Stimulated activated CD8-positive, alpha-beta memory T cell treated with anti-CD3 and anti-CD28 coated beads, Interleukin-15, amount 100 ng/mL, for 48 hours (primary cell): ENCODE results near the gene LRIG1.

ENCODE experiments used
- DNase-seq, 2 donors: peaks; one replicate each; pipeline ENCODE4 v3.0.0-alpha.2; 2020; ENCODE audit warnings: low read depth in 2 of 2

Gene LRIG1

DNA sequence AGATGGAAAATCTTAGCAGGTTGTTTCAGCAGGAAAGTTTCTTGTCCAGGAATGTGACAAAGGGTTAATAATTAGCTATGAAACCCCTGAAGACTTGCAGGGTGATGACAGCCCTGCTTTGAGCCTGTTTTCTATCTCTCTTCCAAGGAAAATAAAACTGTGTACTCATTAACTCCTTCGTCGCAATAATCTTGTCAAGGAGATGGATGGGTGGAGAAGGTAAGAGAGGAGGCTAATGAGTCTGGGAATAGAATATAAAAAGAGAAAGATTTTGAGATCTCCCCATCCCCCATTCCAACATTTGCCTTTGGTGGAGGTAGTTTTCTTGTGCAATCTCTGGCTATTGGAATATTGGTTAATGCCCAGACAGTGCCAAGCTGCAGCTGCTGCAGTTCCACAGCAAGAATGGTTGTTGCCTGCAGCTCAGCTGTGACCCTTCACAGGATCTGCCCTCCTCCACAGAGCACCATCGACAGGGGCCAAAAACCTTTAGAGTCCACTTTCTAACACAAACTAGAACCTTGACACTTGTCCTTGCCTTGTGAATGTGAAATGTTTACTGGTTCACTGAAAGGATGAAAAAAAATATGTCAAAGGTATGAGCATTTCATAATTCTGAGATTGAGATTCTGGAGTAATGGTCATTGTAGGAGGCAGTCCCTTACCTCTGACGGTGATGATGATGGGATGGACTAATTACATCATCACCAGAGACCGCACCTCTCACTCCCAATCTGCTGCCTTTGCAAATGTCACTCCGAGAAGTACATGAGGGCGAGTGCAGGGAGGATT is 4.2 kb upstream of the LRIG1 start:
- DNase-seq: no peak

DNA sequence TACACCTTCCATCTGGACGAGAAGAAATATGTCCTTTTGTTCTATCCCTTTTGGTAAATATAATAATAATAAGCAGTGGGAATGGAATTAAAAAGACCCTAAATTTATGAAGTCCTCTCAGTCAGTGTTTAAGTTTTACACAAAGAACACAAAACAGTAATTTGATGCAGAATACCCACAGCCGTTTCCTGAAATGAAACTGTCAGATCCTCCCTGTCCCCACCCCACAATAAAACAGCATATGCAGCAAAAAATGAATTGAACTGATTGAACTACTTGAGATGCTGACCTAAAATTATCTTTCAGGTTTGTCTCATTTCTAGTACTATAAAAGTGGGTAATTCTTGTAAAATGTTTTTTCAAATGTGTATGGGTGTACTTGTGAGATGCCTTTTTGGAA is 2.2 kb upstream of the LRIG1 start:
- no peak for DNase-seq

DNA sequence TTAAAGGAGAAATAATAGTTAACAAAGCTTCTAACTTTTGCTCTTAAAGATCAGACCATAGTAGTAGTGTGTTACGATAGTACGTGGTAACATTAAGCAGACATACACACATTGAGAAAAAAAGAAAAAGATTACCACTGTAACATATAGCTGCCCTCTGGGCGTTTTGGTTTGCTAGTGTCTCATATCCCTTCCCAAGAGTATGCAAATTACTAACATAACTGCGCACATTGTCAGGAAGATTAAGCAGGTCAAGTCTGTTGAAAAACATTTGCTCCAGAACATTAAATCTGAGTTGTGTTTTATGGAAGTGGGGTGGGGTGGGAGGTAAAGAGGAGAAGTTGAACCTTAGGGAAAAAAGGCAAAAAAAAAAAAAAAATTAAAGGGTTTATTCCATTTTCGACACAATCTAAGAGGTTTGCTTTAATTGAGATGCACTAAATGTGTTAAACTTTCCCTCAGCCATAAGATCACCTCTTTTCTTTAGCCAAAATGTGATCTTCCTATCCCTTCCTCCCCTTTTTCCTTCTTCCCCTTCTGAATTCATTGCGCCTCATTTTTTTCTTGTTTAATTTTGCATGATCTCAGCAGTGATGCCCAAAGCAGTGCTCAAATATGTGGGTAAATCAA is 1.5 kb upstream of the LRIG1 start:
- DNase-seq: no peak

DNA sequence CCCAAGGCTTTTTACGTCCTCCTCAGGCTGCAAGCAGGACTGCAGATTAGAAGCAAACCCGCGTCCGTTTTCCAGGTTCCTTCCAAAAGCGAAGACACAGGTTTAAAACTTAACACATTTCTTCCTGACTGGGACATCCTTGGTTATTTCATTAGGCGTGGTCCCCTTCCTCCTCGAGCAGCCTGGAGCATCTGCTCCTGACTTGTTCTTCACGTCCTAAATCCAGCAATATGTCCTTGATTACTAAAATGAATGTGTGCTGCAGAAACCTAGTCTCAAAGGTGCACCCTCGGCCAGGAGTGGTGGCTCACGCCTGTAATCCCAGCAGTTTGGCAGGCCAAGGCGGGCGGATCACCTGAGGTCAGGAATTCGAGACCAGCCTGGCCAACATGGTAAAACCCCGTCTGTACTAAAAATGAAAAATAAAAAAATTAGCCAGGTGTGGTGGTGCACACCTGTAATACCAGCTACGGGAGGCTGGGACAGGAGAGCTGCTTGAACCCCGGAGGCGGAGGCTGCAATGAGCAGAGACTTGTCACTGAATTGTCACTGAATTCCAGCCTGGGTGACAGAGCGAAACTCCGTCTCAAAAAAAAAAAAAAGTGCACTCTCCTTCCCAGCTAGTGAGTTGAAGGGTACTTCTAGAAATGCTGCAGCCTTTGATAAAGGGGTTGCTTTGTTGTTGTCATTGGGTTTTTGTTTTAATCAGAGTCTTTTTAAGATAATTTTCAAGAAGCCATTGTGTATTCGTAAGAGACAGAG is 842 bp upstream of the LRIG1 start:
- no peak for DNase-seq

DNA sequence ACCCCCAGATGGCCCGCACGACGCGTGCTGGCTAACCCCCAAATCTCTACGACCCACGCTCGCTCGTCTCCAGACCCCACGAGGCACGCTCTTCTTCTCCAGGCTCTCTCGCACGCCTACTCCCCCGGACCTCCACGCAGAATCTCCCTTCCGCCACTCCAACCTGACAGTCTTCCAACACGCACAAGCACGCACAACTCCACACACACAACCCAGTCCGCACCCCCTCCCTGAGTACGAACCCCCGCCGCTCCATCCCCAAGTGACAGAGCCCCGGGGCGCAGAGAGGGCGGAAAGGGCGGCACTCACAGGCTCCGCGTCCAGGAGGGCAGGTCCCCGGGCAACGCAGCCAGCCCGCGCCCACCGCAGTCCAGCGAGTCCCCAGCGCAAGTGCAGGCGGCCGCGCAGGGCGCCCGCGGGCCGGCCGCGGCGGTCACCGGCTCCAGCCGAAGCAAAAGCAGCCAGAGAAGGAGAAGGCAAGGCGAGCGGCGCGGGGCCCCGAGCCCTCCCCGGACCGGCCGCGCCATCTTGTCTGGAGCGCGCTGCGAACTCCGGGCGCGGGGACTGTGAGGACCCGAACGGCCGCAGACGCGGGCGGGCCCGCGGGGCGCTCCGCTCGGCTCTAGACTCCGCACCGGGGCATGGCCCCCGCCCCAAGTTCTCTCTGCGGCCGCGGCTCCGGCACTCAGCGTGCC is 794 bp downstream of the LRIG1 start:
- peak in 1 of 2 donors; percentile 12 for DNase-seq

DNA sequence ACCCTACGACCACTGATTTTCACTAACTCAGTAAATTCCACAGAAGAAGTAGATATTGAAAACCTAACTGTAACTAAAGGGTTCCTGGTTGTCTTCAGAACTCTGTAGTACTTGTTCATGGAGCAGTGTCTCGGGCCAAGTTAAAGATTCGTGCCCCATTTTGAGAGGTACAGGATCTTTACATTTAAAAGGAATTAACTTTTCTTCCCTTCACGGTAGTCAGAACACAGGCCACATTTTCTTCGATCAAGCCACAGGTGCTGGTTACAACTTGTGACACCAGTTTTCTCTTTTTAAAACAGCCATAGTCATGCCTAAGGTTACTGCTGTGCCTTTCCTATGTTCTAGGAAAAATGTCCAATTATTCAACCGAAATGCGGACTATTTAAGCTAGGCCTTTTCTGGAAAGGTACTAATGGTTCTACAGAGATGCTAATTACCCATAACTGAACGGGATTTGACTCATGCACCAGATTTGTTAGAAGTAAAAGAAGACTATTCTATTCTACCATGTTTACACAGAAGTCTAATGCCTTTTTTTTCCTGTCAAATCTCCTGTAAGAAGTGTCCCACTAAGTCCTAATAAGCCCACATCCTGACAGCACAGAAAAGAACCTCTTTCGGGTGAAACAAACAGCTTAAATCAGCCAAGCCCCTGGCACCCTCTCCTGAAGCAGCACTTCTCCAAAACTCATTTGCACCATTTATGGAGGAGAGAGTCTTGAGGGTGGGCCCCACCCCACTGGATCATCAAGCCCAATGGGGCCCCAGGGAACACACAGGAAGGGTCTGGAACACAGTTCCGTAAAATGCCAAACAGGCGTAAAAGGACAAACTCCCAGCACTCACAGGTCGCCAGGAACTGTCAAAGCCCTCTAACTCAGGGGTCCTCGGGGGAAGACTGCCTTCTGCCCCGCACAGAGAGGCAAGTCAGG is 1.9 kb downstream of the LRIG1 start:
- no peak for DNase-seq

DNA sequence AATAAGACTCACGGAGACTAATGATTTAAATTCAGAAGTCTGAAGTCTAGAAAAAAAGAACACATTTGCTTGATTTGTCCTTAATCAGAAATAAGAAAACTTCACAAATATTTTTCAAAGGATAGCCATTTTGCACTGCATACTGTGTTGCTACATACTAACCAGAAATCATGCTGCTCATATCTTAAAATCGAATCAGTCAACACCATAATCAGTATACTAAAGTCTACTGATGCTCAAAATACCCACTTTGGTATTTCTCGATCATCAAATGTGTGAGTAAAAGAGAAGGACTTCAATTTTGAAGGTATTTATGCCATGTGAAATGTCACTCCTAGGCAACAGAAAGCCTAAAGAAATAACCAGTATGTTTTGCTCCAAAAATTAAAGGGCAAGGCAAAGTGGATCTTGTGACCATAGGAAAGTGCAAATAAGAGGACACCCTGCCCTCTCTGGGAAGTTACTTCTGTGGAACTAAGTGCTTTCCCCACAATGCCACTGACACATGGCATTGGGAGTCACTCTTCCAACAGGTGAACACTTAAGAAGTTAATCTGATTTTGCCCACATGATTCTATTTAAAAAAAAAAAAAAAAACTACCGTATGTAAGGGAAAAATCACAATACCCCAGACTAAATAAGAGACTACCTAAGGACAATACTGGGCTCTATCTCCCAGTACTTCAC is 2.7 kb downstream of the LRIG1 start:
- no peak for DNase-seq

DNA sequence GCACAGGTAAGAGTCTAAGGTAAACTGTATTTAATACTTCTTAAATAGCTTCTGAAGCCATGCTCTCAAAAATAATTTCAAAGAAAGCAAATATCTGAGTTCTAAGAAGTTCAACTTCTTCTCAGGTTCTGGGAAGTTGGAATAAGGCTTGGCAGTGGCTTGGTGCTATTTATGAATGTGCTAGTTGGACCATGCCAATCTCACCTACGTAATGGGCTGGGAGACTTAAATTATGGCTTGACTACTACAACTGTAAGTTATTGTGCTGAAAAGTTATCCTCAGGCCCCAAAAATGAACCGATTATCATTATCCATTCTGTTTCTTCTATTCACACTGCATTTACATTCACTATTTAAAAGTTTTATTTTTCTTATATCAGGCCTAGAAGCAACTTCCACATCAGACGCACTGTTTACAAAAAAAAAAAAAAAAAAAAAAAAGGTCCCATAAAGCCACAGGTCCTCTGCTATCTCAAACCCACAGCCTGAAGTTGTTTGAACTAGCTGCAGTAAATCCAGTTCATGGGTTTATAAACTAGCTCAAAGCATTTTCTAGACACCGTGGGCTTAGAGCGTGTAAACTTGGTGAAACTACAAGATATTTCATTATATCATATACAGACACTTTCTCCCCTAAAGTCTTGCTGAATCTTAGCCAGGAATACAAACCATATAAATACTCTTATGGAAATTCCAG is 3.4 kb downstream of the LRIG1 start:
- no peak for DNase-seq

DNA sequence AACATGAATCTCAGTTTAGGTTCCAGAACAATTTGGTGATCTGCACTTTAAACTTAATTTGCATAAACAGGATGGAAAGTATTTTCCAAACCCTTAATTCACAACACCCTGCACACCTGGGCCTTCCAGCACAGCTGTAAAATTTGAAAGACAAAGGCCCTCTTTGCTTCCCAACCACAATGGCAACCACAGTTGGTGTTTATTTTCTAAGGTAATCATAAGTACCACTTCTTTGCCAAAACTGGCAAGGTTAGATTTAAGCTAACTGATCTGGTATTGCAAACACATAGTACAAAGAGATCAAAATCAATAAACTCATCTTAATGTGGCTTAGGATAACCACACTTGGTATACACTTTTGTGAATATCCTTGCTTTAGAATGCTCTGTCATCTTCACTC is 4.1 kb downstream of the LRIG1 start:
- DNase-seq: no peak

DNA sequence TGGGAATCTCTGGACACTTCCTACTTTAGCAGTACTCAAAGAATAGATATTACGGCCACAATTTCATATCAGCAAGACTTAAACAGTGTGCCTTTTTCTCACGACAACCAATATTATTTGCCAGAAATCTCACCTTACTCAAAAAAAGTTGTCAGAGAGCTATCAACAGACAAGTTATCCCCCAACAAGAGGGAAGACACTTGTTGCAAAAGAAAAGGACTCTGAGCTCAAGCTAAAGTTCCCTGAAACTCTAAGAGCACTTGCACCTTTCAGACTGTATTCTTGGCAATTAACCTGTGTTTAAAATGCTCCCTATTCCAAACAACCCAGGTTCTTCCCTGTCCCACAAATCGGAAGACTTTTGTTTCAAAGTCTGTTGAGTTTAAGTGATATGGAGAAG is 4.5 kb downstream of the LRIG1 start:
- DNase-seq: no peak

DNA sequence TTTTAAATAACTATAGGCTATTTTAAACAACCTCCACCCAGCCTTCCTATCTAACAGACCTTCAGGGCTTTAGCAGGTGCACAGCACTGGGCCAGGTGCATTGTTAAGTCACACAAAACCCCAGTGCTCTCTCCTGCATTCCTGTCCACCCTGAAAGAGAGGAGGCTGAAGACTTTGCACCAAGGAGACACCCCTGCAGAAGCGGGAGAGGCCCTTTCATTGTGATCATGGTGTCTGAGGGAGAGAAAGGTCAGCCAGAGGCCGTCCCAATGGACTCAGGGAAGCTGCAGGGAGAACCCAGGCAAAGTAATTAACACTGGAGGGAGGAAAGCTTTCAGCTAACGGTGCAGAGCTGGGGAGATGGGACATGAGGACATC is 5.2 kb downstream of the LRIG1 start:
- no peak for DNase-seq

DNA sequence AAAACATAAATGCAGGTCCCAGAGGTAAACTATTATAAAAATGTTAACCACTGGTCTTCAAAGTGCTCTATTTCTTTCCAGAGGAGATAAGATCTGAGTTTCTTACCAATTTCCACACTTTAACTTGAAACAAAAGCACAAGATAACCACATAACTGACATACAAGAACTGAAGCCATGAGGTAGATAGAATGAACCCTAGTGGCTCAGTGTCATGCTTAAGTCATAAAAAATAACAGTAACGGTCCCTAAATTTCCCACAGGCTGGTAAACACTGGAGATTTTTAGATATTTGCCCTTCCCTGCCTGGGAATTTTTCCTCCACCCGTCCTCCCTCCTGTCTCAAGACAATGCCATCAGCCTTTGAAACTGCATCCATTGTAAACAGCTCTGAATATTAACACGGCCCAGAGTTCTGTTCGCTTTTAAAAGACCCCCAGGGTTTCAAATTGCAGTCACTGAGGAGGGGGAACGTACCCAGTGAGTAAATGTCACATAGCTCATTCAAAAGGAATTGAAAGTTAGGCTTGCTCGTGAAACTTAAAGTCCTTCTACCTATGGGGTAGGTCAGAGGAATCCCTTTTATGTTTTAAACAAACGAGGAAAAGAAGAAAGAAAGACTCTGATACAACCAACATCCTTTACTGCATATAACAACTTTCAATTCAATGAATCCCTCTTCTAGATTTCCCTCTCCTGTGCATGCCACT is 5.7 kb downstream of the LRIG1 start:
- DNase-seq: no peak

DNA sequence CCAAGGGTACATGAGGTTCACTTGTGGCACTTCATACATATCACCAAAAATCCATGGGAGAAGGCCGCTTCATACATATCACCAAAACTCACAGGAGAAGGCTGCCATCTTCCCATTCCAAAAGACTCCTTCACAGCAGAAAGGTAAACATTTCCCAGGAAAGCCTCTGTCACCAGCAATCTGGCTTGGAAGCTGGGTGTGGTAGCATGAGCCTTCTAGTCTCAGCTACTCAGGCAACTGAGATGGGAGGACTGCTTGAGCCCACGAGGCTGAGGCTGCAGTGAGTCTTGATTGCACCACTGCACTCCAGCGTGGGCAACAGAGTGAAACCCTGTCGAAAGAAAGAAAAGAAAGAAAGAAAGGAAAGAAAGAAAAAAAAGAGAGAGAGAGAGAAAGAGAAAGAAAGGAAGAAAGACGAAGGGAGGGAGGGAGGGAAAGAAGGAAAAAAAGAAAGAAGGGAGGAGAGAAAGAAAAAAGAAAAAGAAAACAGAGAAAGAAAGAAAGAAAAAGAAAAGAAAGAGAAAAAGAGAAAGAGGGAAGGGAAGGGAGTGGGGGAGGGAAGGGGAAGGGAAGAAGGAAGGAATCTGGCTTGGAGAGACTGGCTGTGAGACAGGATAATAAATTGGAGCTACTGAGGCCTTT is 7.2 kb downstream of the LRIG1 start:
- no peak for DNase-seq

DNA sequence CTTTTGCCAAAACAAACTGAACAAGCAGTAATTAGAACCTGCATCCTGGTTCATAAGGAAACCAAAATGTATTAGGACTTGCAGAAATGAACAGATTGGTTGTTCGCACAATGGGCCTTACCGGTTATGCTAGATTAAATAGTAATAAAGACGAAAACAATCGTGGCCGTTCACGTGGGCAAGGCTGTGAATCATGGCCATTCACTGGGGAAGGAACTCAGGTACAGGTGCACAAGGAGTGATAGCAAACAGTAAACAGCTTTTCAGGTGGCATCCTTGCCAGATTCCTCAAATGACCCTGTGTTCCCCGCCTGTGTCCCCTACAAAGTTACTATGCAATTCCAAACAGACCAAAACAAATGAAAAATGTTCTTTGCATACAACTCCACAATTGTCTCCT is 8.2 kb downstream of the LRIG1 start:
- DNase-seq: no peak

DNA sequence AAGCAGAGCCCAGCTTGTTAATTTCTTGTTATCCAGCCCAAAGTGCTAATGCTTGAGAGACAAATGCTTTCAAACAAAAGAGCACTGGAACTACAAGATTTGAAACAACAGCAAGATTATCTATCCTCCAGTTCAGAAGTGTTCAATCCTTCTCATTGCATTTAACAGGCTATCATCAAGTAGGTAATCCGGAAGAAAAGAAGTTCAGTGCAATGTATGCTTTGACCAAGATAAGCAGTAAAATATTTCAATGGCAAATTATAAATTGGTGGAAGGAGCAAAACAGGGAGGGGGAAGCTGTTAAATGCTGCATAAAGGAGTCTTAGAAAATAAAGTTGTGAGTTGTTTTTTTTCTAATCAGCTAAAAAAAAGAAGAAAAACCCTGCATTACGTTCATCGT is 8.8 kb downstream of the LRIG1 start:
- DNase-seq: no peak

DNA sequence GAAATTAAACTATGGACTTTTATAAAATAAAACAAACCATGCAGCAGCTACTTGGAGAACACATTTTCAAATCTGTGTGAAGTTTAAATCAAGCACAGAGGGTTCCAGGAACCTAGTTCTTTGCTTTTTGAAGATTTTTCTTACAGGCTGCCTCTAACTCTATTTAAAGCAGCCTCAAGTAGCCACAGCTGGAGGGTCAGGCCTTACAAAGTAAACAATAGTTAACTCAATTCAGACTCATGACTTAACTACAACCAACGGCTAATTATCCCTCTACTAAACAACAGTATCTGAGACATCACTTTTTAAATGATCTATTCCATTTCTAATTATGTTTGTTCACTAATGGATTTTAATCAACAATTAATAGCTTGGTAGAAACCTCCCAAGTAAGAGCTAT is 9.8 kb downstream of the LRIG1 start:
- no peak for DNase-seq

DNA sequence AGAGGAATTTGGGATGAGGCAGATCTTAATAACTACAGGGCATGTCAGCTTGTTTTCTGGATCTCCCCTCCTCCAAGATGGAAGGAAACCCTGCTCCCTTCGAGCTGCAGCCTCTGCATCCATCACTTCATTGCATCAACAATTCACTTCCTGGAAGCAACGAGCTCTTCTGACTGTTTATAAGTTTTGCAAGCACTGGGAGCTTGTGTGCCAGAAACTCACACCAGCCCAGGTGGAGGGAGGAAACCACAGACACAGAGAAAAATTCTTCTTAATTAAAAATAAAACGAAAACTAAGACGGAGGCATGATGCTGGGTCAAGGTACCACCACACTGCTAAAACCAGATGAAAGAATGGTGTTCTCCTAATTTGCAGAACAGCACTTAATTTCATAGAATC is 10.6 kb downstream of the LRIG1 start:
- no peak for DNase-seq

DNA sequence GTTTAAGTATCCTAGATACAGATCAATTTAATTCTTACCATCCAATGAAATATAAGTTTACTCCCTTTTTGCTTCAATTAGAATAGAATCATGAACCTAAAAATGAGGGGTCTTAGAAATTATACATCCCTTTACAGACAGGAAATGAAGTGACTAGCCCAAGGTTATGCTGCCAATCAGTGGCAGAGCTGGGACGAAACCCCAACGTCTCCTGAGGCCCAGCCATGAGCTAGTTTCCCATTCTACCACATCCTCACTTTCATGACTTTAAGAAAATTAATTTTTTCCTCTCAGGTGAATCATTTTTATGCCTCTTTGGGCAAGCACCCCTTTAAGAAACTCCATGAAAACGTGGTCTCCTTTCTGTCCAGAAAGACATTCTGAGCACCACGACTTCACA is 11.2 kb downstream of the LRIG1 start:
- DNase-seq: no peak

DNA sequence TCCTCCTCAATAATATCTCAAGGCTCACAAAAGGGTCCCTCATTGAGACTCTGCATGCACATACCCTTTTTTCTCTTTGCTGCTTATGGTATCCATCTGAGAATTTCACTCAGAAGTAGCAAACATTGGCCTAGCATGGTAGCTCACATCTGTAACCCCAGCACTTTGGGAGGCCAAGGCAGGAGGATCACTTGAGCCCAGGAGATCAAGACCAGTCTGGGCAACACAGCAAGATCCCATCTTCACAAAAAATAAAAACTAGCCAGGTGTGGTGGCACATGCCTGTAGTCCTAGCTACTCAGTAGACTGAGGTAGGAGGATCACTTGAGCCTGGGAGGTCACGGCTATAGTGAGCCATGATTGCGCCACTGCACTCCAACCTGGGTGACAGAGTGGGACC is 11.7 kb downstream of the LRIG1 start:
- DNase-seq: no peak
